Fibroblast of mammary gland (primary cell): Measurements from ENCODE around the gene PGPEP1.
A peak's percentile ranks its signal among the peaks of the same experiment; 100 is the strongest.

Source experiments
- DNase-seq: peaks from one replicate; pipeline ENCODE4 v3.0.0-alpha.2; 2010; ENCODE audit warnings: low read depth
- H3K4me3 ChIP-seq: 2 replicates; pipeline ENCODE4 v1.5.1; 2011; ENCODE audit warnings: low read depth, mild to moderate bottlenecking, low read length, moderate library complexity; ENCODE audit not compliant: control insufficient read depth
- TF ChIP-seq, protein P1 (sequence below): conservative IDR thresholded peaks from 2 replicates; pipeline ENCODE4 v1.5.1; 2011; ENCODE audit warnings: low read depth, low read length, inconsistent platforms; ENCODE audit not compliant: control insufficient read depth, insufficient read depth

The PGPEP1 gene

GRCh38 chr19:18390065-18390907, 49.9 kb downstream of the PGPEP1 start:
- no peak overlapping the region for H3K4me3 ChIP-seq
- TF ChIP-seq, protein P1, sequence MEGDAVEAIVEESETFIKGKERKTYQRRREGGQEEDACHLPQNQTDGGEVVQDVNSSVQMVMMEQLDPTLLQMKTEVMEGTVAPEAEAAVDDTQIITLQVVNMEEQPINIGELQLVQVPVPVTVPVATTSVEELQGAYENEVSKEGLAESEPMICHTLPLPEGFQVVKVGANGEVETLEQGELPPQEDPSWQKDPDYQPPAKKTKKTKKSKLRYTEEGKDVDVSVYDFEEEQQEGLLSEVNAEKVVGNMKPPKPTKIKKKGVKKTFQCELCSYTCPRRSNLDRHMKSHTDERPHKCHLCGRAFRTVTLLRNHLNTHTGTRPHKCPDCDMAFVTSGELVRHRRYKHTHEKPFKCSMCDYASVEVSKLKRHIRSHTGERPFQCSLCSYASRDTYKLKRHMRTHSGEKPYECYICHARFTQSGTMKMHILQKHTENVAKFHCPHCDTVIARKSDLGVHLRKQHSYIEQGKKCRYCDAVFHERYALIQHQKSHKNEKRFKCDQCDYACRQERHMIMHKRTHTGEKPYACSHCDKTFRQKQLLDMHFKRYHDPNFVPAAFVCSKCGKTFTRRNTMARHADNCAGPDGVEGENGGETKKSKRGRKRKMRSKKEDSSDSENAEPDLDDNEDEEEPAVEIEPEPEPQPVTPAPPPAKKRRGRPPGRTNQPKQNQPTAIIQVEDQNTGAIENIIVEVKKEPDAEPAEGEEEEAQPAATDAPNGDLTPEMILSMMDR = no peak
- no peak for DNase-seq

GRCh38 chr19:18391509-18392075, 51.2 kb downstream of the PGPEP1 start:
- TF ChIP-seq, protein P1 = no peak
- no peak overlapping the region for H3K4me3 ChIP-seq
- no peak for DNase-seq

GRCh38 chr19:18392417-18392816, 52.0 kb downstream of the PGPEP1 start:
- H3K4me3 ChIP-seq = no peak overlapping the region
- TF ChIP-seq, protein P1 = no peak
- peak; percentile 53 for DNase-seq

- TF ChIP-seq, protein P1 = no peak
- no peak overlapping the region for H3K4me3 ChIP-seq
- no peak for DNase-seq
Observed at GRCh38 chr19:18392926-18393325, 52.5 kb downstream of the PGPEP1 start.

DNA sequence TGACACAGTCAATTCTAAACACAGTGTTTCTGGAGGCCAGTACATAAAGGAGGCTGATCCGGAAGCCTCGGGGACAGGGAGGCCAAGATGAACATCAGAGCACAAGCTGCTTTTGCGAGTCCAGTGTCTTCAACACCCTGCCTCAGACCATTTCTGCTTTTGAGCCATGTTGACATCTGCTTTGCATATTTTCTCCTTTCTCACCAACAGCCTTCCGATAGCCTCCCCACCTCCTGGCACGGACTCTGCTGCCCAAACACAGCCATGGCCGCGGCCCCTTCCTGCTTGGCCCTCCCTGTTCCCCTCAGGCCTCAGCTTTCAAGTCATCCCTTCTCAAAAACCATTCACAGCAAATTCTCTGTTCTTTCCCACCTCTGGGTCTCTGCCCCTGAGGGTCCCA, 53.4 kb downstream of the PGPEP1 start:
- DNase-seq = no peak
- no peak overlapping the region for H3K4me3 ChIP-seq
- TF ChIP-seq, protein P1 = no peak

DNA sequence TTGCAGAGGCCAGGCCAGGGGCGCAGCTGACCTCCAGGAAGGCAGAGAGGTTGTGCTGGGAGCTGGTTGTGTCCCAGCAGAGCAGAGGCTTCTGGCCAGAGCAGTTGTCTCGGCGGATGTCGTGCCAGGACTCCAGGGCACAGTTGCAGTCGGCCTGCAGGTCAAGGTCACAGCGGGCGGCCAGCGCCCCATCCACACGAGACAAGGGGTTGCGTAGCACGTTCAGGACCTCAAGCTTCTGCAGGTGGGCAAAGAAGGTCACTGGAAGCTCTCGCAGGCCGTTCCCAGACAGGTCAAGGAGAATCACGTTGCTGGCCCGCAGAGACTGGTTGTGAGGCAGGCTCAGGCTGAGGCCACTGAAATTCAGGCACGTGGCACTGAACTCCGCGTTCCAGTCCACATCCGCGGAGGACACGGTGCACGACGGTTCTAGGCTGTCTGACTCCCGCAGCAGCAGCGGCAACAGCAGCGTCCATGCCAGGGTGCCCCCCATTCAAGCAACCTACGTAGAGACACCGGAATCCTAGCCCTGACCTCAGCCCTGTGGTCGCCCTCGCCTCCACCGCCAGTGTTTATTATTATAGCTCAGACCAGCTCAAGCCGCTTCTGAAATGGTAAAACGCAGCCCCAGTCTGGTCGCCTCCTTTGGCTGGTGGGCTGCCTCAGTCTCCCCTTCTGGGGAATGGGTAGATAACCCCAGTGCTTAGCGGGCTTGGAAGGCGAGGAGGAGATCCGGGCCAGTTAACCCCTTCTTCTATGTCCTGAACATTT, 56.3 kb downstream of the PGPEP1 start:
- TF ChIP-seq, protein P1 = no peak
- no peak overlapping the region for H3K4me3 ChIP-seq
- no peak for DNase-seq
